Skeletal muscle satellite cell (primary cell): ENCODE results near the gene CADM4. TPM values are rescaled to one million over a fixed set of nuclear protein-coding genes. Genes with fewer than 3 reads are reported as not detected.
"Not testable (repeated sequence)": the region's sequence is repeated elsewhere in the genome, so short reads cannot be mapped to it uniquely, and the experiment has no call there.

Source experiments
- H3K27me3 ChIP-seq: 2 replicates; pipeline ENCODE4 v1.7.0; 2013; ENCODE audit warnings: low read length; ENCODE audit not compliant: control insufficient read depth, insufficient read depth
- H3K36me3 ChIP-seq: 2 replicates; pipeline ENCODE4 v1.7.0; 2013; ENCODE audit warnings: mild to moderate bottlenecking, control low read depth, low read length; ENCODE audit not compliant: insufficient read depth
- H3K4me1 ChIP-seq: 2 replicates; pipeline ENCODE4 v1.7.0; 2013; ENCODE audit warnings: low read length; ENCODE audit not compliant: control insufficient read depth, insufficient read depth
- H3K4me2 ChIP-seq: 2 replicates; pipeline ENCODE4 v1.7.0; 2013; ENCODE audit warnings: mild to moderate bottlenecking, low read length
- H3K4me3 ChIP-seq: 2 replicates; pipeline ENCODE4 v1.7.0; 2013; ENCODE audit warnings: low read length
- H3K9ac ChIP-seq: 2 replicates; pipeline ENCODE4 v1.7.0; 2013; ENCODE audit warnings: mild to moderate bottlenecking, low read depth, low read length, moderate library complexity
- H3K9me3 ChIP-seq: replicated peaks from 2 replicates; pipeline ENCODE4 v1.7.0; 2013; ENCODE audit warnings: mild to moderate bottlenecking, control low read depth, low read length
- total RNA-seq: library from RNA; depleted of rRNA; stranded (reverse); fragments of >200 nt; gene quantifications from 2 replicates; pipeline ENCODE4 v1.2.3, GENCODE V29; 2012; rRNA removed

Gene CADM4
- total RNA-seq: 0.25 and 1.1 TPM in 2 replicates

GRCh38 chr19:43639519-43640423, at the start of gene CADM4:
Gene CADM4, minus strand, starts transcription at chr19:43639850. Its CDS starts 60 bp downstream, at chr19:43639790.
- H3K36me3 ChIP-seq: no peaks in the 10 kb centered on the region
- H3K4me2 ChIP-seq: peak within 1 kb of the TSS; percentile 82
- peak within 1 kb of the TSS; percentile 61 for H3K4me3 ChIP-seq
- H3K9me3 ChIP-seq: no peaks in the 10 kb centered on the region
- peaks cover 18% of the 10 kb centered on the region for H3K4me1 ChIP-seq
- no peak within 1 kb of the TSS for H3K9ac ChIP-seq
- H3K27me3 ChIP-seq: peaks cover 44% of the 10 kb centered on the region

GRCh38 chr19:43688059-43688701, 48.5 kb upstream of the CADM4 start:
- H3K9ac ChIP-seq: no peak overlapping the region
- peaks cover 10% of the 10 kb centered on the region for H3K9me3 ChIP-seq
- no peak overlapping the region for H3K4me2 ChIP-seq
- H3K36me3 ChIP-seq: no peaks in the 10 kb centered on the region
- no peak overlapping the region for H3K4me3 ChIP-seq
- no peaks in the 10 kb centered on the region for H3K4me1 ChIP-seq
- peaks cover 7% of the 10 kb centered on the region for H3K27me3 ChIP-seq

GRCh38 chr19:43687660-43687997, 48.0 kb upstream of the CADM4 start:
- no peak overlapping the region for H3K4me2 ChIP-seq
- H3K9ac ChIP-seq: no peak overlapping the region
- no peak overlapping the region for H3K4me3 ChIP-seq
- peaks cover 7% of the 10 kb centered on the region for H3K27me3 ChIP-seq
- peaks cover 10% of the 10 kb centered on the region for H3K9me3 ChIP-seq
- H3K4me1 ChIP-seq: no peaks in the 10 kb centered on the region
- no peaks in the 10 kb centered on the region for H3K36me3 ChIP-seq

GRCh38 chr19:43684326-43684725, 44.7 kb upstream of the CADM4 start:
- Histone ChIP-seq H3K4me3 (no peak overlapping the region), H3K27me3 (peaks cover 7% of the 10 kb centered on the region), H3K9me3 (no peaks in the 10 kb centered on the region), H3K36me3 (no peaks in the 10 kb centered on the region), H3K9ac (no peak overlapping the region), H3K4me1 (no peaks in the 10 kb centered on the region), H3K4me2 (no peak overlapping the region)

- Histone ChIP-seq H3K9me3 (no peaks in the 10 kb centered on the region), H3K36me3 (no peaks in the 10 kb centered on the region), H3K9ac (no peak overlapping the region), H3K27me3 (peaks cover 7% of the 10 kb centered on the region), H3K4me2 (no peak overlapping the region), H3K4me1 (no peaks in the 10 kb centered on the region), H3K4me3 (no peak overlapping the region)
Measured at GRCh38 chr19:43683905-43684304, 44.3 kb upstream of the CADM4 start.

GRCh38 chr19:43682824-43683661, 43.4 kb upstream of the CADM4 start:
- Histone ChIP-seq H3K4me1 (no peaks in the 10 kb centered on the region), H3K9me3 (no peaks in the 10 kb centered on the region), H3K27me3 (peaks cover 7% of the 10 kb centered on the region), H3K4me3 (no peak overlapping the region), H3K4me2 (no peak overlapping the region), H3K9ac (no peak overlapping the region), H3K36me3 (no peaks in the 10 kb centered on the region)

GRCh38 chr19:43682269-43682668, 42.6 kb upstream of the CADM4 start:
- H3K4me2 ChIP-seq, H3K9me3 ChIP-seq, H3K4me3 ChIP-seq, H3K27me3 ChIP-seq, H3K4me1 ChIP-seq, H3K36me3 ChIP-seq, H3K9ac ChIP-seq: not testable (repeated sequence)

- Histone ChIP-seq H3K9me3 (no peaks in the 10 kb centered on the region), H3K36me3 (no peaks in the 10 kb centered on the region), H3K4me2 (no peak overlapping the region), H3K27me3 (peaks cover 5% of the 10 kb centered on the region), H3K4me1 (no peaks in the 10 kb centered on the region), H3K9ac (no peak overlapping the region), H3K4me3 (no peak overlapping the region)
Measured at GRCh38 chr19:43681821-43682220, 42.2 kb upstream of the CADM4 start.

- H3K27me3 ChIP-seq: no peaks in the 10 kb centered on the region
- no peaks in the 10 kb centered on the region for H3K9me3 ChIP-seq
- no peak overlapping the region for H3K4me3 ChIP-seq
- no peak overlapping the region for H3K9ac ChIP-seq
- no peaks in the 10 kb centered on the region for H3K36me3 ChIP-seq
- no peak overlapping the region for H3K4me2 ChIP-seq
- H3K4me1 ChIP-seq: peaks cover 16% of the 10 kb centered on the region
Measured at GRCh38 chr19:43678512-43679261, 39.0 kb upstream of the CADM4 start.

- H3K9ac ChIP-seq: no peak overlapping the region
- peaks cover 16% of the 10 kb centered on the region for H3K4me1 ChIP-seq
Measured at GRCh38 chr19:43675906-43676305, 36.3 kb upstream of the CADM4 start.

More at GRCh38 chr19:43675906-43676305, 36.3 kb upstream of the CADM4 start:
- Histone ChIP-seq H3K9me3 (no peaks in the 10 kb centered on the region), H3K27me3 (no peaks in the 10 kb centered on the region), H3K4me3 (no peak overlapping the region), H3K4me2 (no peak overlapping the region), H3K36me3 (no peaks in the 10 kb centered on the region)
